ENCODE data around the gene ARL4A. TPM values are rescaled to one million over a fixed set of nuclear protein-coding genes. Genes with fewer than 3 reads are reported as not detected.
"Not testable (repeated sequence)": the region's sequence is repeated elsewhere in the genome, so short reads cannot be mapped to it uniquely, and the experiment has no call there.

The ARL4A gene
- total and polyA plus RNA-seq, 7 donors: 2.5 to 47.7 (median 7.4) TPM

DNA sequence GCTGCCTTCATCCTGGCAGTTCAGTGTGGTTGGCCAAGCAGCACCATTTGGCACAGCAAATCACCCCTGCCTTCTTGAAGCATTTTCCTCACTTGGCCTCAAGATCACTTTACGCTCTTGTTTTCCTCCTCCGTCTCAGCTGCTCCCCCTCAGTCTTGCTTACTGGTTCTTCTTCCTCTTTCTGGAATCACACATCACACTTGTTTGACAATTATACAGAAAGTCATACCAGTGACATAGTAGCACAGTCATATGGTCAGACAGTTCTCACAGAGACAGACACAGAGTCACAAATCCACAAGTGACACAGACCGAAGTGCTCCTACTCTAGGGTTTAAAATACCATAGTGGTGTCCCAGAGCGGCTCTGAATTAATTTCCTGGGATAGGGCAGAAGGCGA lies 43.8 kb upstream of the ARL4A start:
- intact Hi-C loops (cut with DNase I): loop anchor here in 1 of 2 donors (5.0 kb wide), 1 partner anchor 619 kb away; no protein-coding TSS in a partner anchor
- no peaks in the 10 kb centered on the region for H3K4me1 ChIP-seq
- H3K4me3 ChIP-seq: no peak overlapping the region
- no peaks in the 10 kb centered on the region for H3K36me3 ChIP-seq (ENCODE audit: insufficient read depth in 1 of 2, low read depth in 1 of 2)
- no peak for DNase-seq
- H3K27me3 ChIP-seq (ENCODE audit: insufficient read depth in 3 of 3, low read length in 2 of 3): no peaks in the 10 kb centered on the region
- ATAC-seq: no peak
- TF ChIP-seq, protein P1, sequence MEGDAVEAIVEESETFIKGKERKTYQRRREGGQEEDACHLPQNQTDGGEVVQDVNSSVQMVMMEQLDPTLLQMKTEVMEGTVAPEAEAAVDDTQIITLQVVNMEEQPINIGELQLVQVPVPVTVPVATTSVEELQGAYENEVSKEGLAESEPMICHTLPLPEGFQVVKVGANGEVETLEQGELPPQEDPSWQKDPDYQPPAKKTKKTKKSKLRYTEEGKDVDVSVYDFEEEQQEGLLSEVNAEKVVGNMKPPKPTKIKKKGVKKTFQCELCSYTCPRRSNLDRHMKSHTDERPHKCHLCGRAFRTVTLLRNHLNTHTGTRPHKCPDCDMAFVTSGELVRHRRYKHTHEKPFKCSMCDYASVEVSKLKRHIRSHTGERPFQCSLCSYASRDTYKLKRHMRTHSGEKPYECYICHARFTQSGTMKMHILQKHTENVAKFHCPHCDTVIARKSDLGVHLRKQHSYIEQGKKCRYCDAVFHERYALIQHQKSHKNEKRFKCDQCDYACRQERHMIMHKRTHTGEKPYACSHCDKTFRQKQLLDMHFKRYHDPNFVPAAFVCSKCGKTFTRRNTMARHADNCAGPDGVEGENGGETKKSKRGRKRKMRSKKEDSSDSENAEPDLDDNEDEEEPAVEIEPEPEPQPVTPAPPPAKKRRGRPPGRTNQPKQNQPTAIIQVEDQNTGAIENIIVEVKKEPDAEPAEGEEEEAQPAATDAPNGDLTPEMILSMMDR (IDR thresholded peaks at IDR 0.05): no peak
- WGBS, 3 donors: 75 to 80% (median 77%) methylated on average over 5 of the region's 5 CpGs
- H3K9me3 ChIP-seq: no peaks in the 10 kb centered on the region
- H3K27ac ChIP-seq: no peak overlapping the region

DNA sequence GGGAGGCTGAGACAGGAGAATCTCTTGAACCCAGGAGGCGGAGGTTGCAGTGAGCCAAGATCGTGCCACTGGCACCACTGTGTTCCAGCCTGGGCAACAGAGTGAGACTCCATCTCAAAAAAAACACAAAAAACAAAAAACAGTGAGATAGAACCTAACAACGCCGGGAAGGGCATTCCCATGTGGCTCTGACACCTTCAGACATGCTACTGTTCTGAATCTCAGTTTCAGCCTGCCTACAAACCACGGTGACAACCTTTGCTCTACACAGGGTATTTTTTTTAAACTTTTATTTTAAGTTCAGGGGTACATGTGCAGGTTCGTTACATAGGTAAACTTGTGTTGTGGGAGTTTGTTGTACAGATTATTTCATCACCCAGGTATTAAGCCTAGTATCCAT lies 42.2 kb upstream of the ARL4A start:
- H3K4me3 ChIP-seq; DNase-seq; ATAC-seq; H3K4me1 ChIP-seq; H3K36me3 ChIP-seq (ENCODE audit: insufficient read depth in 1 of 2, low read depth in 1 of 2); H3K27me3 ChIP-seq (ENCODE audit: insufficient read depth in 3 of 3, low read length in 2 of 3); intact Hi-C loops (cut with DNase I); H3K9me3 ChIP-seq; H3K27ac ChIP-seq: not testable (repeated sequence)
- WGBS, 3 donors: 72 to 86% (median 76%) methylated on average over 6 of the region's 6 CpGs

DNA sequence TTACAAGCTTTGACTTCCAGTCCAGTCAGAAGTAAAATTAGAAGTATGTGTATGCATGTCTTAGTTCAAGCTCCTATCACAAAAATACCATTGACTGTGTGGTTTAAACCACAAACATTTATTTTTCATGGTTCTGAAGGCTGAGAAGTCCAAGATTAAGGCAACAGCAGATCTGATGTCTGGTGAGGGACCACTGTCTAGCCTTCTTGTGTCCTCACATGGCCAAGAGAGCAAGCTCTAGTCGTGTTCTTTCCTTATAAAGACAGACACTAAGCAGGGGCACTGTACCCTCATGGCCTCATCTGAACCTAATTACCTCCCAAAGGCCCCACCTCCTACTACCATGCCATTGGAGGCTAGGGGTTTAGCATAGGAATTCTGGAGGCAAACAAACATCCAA lies 41.3 kb upstream of the ARL4A start:
- WGBS, 3 donors: 26 to 35% (median 29%) methylated on average over 1 of the region's 1 CpG
- H3K27me3 ChIP-seq (ENCODE audit: insufficient read depth in 3 of 3, low read length in 2 of 3): no peaks in the 10 kb centered on the region
- no peak overlapping the region for H3K4me3 ChIP-seq
- DNase-seq: no peak
- no peaks in the 10 kb centered on the region for H3K4me1 ChIP-seq
- intact Hi-C loops (cut with DNase I): no loop called here
- no peak overlapping the region for H3K27ac ChIP-seq
- H3K36me3 ChIP-seq (ENCODE audit: insufficient read depth in 1 of 2, low read depth in 1 of 2): no peaks in the 10 kb centered on the region
- H3K9me3 ChIP-seq: no peaks in the 10 kb centered on the region
- TF ChIP-seq, protein P1 (IDR thresholded peaks at IDR 0.05): no peak
- ATAC-seq: no peak

DNA sequence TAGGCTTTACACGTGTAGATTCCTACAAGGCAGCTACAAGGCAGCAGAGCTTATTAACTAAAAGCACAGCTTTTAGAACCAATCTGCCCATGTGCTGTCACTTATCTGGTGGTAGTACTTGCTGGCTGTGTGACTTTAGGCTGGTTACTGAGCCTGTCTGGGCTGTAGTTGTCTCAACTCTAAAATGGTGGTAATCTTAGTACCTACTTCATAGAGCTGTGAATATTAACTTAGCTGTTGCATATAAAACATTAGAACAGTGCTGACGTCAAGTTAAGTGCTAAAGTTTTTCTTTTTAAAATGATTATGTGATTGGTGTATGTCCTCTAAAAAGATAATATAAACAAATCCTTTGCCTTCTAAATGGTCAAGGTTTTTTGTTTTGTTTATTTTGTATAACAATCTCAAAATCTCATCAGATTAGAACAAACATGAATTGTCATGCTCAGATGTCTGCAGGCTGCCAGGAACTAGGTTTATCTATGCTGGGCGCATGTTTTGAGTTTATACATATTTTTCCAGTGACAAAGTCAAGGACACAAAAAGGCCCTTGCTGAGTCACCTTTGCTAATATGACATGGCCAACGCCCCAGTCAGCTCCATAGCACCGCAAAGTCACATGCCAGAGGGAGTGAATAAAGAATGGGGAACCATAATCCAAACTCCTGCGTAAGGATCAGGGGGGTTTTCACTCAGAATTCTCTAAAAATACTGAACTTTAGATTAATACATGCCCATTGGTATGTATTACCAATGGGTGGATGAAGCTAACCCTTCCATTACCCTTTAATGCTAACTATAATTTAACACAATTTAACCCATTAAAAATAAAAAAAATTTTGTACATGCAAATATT lies 39.8 kb upstream of the ARL4A start:
- intact Hi-C loops (cut with DNase I): no loop called here
- WGBS, 3 donors: 82 to 86% (median 83%) methylated on average over 6 of the region's 6 CpGs
- no peak for DNase-seq
- Histone ChIP-seq H3K27ac (no peak overlapping the region), H3K4me1 (no peaks in the 10 kb centered on the region), H3K36me3 (ENCODE audit: insufficient read depth in 1 of 2, low read depth in 1 of 2) (no peaks in the 10 kb centered on the region), H3K4me3 (no peak overlapping the region), H3K27me3 (ENCODE audit: insufficient read depth in 3 of 3, low read length in 2 of 3) (no peaks in the 10 kb centered on the region), H3K9me3 (no peaks in the 10 kb centered on the region)
- ATAC-seq: no peak
- TF ChIP-seq, protein P1 (IDR thresholded peaks at IDR 0.05): no peak

GRCh38 chr7:12648704-12649261 lies 38.6 kb upstream of the ARL4A start:
- Histone ChIP-seq H3K9me3 (no peaks in the 10 kb centered on the region), H3K27me3 (ENCODE audit: insufficient read depth in 3 of 3, low read length in 2 of 3) (no peaks in the 10 kb centered on the region), H3K4me3 (no peak overlapping the region), H3K27ac (no peak overlapping the region), H3K36me3 (ENCODE audit: insufficient read depth in 1 of 2, low read depth in 1 of 2) (no peaks in the 10 kb centered on the region), H3K4me1 (no peaks in the 10 kb centered on the region)
- 76 to 80% (median 77%) methylated on average over 4 of the region's 4 CpGs for WGBS, 3 donors
- no peak for DNase-seq
- TF ChIP-seq, protein P1 (IDR thresholded peaks at IDR 0.05): no peak
- no peak for ATAC-seq
- intact Hi-C loops (cut with DNase I): no loop called here

Data from psoas muscle (tissue), 8 donors.